Central memory CD4-positive, alpha-beta T cell (primary cell): ENCODE data around the gene TBCD.
A peak's percentile ranks its signal among the peaks of the same experiment; 100 is the strongest.

ENCODE experiments used
- DNase-seq: peaks from one replicate; pipeline ENCODE4 v3.0.0; 2022

Gene TBCD

DNA sequence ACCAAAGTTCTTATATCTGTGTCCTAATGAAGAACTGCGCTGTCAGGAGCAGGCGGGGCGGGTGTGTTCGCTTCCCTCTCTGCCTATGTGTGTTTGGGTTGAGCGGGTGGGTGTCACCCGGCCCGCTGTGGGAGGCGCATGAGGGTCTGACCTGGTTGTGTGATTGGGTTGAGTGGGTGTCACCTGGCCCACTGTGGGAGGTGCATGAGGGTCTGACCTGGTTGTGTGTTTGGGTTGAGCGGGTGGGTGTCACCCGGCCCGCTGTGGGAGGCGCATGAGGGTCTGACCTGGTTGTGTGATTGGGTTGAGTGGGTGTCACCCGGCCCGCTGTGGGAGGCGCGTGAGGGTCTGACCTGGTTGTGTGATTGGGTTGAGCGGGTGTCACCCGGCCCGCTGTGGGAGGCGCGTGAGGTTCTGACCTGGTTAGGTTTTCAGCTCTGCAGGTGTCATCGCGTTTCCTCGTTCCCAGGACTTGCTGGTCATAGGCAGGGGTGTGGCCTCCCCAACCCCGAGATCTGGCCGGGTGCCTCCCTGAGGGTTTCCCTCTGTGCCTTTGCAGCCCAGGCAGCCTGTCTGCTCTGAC, 157.5 kb downstream of the TBCD start:
- DNase-seq: peak; percentile 35

DNA sequence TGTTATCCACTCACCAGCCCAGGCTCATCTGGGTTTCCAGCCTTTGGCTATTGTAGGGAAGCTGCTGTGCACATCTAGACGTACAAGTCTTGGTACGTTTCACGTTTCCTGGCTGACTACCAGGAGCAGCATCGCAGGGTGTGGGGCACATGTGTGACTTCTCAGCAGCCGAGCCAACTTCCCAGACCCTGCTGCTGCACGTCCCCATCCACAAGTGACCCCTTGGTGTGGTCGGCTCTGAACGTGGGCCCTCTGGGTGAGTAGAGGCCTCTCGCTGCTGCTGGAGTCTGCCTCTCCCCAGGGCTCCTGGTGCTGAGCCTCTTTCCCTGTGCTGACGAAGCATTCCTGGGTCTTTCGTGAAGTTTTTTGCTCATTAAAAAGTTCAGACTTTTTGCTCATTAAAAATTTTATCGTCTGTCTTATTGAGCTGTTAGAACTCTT, 158.2 kb downstream of the TBCD start:
- no peak for DNase-seq

DNA sequence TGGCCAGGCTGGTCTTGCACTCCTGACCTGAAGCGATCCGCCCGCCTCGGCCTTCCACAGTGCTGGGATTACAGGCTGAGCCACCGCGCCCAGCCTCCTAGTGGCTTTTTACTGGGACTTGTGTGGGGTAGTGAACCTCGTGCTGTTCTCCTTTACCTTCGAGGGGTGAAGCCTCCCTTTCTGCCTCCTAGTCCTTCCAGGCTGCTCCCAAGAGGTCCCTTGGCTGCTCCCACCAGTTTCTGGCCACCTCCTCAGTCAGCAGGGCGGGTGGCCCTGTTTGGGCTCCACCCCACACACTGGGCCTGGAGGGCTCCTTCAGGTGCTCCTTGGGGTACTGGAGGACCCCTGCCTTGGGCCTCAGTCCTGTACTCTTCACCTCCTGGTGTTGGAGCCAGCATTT, 158.9 kb downstream of the TBCD start:
- no peak for DNase-seq

DNA sequence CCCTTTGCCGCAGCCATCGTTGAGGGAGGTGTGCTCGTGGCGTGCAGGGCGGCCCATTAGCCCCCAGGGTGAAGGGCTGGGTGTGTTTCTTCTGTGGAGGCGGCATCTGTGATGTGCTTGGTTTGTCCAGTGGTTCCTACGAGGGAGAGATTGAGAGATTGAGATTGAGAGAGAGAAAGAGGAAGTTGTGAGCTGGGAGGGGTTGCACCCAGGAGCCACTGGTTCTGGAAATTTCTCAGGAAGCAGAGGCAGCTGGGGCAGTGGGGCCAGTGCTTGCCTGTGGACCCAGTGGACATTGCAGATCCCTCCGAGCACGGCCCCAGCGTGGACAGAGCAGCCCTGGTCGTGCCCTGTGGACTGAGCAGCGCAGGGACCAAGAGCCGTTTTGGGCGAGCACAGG, 160.0 kb downstream of the TBCD start:
- DNase-seq: no peak

DNA sequence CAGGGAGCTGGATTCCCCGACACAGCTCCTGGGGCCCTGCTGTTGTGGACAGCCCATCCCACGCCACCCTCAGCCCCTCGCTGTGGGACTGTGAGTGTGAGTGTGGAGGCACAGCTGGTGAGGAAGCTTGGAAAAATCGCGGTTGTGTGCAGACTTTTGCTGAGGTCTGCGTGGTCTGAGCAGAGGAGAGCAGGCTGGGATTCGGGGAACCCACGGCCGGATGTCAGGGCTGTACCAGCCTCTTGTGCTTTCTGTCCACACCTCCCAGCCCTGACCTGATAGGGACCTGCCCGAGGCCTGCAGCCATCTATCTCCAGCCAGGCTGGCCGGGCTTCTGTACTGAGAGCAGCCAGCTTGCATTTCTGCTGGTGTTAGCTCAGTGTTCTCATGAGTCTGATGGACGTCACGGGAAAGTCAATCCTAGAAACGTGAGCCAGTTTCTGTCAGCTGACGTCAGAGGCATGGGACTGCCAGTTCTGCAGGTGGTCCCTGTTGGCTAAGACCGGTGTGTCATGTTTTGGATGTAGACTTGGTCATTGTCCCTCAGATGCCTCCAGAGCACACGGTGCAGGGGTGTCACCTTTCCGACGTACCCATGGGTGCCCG, 160.7 kb downstream of the TBCD start:
- DNase-seq: no peak

DNA sequence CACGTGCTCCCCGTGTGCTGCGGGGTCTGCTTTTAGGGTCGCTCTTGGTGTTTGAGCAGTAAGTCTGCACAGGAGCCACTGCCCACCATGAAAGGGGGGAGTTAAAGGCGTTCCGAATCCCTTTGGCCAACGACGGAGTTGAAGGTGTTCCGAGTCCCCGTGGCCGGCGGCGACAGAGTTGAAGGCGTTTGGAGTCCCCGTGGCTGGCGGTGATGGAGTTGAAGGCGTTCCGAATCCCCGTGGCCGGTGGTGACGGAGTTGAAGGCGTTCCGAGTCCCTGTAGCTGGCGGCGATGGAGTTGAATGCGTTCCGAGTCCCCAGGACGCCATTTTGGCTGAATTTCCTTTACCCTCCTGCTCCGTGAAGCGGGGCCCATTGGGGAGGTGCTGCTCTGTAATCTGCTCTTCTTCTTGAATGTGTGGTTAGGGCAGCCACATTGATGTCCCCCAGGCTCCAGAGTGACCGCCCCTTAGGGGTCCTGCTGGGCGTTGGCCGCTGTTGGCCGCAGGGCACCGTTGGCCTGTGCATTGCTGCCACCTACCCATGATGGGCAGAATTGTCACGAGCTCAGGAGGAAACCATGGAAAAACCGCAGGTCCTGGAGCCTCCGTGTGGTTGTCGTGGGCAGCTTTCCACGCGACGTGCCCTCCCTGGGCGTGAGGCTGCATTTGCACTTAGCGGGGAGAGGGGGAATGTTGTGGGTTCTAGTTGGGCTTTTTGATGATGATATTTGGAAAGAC, 161.6 kb downstream of the TBCD start:
- no peak for DNase-seq

DNA sequence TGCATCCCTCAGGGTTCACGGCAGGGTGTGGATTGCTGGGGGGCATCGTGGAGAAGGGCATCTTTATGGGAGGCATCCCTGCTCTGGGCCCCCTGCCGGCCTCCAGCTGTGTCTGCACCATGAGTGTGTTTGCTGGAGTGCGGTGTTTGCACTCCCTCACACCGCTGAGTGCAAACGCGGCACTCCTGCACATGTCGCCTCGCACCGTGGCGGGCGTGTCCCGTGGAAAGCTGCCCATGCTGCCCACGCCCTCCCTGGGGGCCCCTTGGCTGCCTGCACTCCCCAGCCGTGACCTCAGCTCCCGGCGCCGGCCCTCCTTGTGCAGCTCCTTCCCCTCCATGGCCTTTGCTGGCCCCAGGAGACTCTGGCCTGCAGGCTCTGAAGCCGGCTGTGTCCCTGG, 162.5 kb downstream of the TBCD start:
- no peak for DNase-seq

DNA sequence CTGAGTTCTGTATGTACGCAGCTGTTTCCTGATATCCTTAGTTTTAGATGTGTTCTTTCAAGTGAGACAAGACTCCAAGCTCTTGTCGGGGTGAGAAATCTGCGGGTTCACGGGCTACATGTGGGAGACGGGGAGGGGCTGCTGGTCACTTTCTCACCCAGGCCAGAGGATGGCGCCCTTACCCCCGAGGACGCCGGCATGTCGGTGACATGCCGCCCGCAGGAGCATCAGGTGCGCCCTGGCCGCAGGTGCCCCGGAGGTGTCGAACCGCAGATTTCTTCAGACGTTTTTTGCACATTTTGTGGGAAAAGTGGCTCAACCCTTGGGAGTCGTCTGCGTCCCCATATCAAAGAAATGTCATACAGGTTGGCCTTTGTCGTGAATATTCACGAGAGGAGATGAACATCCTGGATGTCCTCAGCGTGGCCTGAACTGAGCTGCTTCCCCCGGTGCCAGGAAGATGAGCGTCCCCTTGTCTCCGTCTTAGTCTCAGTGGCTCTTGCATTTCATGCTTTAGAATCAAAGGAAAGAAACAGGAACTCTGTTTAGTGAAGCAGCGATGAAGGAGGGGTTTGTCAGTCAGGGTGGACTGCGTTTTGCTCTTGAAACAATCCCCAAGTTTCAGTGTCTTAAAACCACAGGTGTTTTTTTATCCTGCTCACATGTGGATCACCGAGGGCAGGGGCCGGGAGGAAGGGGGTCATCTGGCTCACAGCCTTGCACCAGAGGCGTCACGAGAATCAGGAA, 163.3 kb downstream of the TBCD start:
- DNase-seq: no peak

DNA sequence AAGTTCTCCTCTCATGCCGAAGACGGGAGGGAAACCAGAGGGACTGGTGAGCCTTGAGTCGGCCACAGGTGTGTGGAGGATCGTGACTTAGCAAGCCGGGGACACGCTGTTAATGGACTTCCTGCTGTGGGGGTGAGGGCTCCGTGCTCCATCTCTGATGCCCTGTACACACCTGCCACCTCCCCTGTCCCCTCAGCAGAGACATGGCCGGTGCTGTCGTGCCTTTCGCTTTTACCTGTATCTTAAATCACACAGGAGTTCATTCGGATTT, 163.8 kb downstream of the TBCD start:
- no peak for DNase-seq

DNA sequence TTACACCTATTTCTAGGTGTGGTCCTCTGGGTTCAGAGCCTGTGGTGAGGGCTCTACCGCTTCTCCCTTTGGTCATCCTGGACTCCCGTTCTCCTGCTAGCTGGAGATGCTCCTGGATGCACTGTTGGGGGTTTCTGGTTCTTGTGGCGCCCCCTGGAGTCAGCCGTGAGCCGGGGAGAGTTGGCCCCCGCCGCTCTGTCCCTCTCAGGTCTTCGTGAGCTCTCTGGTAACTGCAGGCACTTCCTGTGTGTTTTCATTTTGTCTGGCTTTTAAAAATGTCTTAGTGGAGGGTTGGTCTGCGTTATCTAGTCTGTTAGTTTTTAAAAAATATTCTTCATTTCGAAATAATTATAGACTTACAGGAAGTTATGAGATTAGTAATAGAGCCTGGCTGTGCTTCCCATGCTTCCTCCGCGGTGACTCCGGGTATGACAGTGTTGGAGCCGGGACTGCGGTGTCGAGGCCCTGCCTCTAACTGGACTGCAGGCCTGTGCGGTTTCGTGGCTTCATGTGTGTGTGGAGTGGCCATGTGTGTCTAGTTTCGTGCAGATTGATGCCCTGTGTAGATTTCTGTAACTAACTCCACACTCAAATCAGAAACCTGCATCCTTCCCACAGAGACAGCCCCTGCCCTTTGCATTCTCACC, 166.0 kb downstream of the TBCD start:
- peak; percentile 14 for DNase-seq

DNA sequence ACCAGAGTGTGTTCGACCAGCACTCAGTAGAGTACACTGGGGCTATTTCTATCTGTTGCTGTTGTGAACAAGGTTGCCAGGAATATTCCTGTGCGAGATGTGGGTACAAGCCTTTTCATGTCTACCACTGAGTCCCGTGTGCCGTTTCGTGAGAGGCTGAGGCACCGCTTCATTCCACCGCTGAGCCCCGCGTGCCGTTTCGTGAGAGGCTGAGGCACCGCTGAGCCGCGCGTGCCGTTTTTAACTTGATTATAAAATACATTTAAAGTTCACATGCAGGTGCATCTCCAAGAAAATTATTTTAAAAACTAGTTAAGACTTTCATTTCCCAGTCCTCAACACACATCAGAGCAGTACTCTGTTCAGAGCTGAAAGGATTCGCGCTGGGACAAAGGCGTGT, 166.6 kb downstream of the TBCD start:
- no peak for DNase-seq

DNA sequence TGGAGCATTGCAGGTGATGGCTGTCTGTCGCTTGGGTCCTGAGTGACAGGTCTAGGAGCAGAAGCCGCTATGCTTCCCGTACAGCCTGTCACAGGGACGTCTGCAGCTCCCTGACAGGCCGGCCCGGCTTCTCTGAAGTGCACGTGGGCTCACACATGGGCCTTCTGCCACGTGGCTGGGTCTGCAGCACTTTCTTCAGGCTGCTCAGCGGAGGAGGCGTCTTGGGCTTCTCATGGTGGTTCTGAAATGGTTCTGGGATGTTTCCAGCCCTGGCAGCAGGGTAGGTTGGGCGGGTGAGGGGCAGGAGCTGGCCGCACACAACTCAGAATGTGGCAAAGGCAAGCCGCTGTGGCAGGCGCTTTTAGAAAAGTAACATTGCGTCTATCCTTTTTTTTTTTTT, 168.3 kb downstream of the TBCD start:
- no peak for DNase-seq

DNA sequence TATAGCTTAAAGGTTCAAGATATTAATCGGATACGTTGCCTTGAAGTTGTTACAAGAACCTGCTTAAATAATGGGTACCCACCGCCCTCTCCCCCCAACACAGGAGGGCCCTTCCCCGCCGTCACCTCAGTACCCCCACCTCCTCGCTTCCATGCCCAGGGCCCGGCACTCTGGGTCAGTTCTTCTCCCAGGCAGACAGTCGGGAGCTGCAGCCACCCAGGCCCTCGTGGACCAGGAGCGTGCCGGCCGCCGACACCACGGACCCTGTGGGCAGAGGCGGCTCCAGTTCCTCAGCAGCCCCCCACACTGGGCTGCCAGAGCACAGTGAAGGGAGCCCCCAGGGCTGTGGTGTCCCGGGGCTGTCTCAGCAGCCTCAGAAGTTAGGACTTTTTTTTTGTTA, 168.8 kb downstream of the TBCD start:
- no peak for DNase-seq

DNA sequence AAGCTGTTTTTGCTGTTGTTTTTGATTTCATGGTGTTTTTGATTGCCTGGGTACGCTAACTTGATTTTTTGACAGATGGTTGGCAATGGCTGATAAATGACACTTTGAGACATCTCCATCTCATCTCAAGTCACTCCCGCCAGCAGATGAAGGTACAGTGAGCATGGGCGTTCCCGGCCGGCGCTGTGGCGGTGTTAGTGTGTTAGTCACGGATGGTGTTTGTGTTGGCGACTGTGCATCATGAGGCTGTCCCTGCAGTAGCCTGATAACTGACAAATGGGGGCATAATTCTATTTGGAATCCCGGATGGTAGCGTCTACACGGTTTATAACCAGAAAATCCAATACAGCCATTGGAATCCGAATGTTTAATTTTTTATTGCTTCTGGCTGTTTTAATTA, 169.6 kb downstream of the TBCD start:
- no peak for DNase-seq

DNA sequence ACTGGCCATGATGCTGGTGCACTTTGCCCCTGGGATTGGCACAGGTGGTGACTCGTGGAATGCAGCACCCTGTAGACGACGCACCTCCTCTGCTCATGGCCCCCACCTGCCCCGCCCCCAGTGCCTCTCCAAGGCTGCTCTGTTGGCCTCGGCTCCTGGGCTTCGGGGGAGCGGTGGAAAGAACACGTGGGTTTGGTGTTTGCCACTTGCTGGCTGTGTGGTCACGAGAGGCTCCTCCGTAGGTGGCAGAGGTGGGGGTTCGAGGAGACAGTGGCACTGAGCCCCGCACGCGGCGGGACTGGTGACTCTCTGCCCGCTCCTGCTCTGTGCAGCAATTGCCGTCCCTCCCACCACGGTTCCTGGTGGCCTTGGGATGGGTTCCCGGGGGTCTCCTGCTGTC, 170.8 kb downstream of the TBCD start:
- DNase-seq: no peak

DNA sequence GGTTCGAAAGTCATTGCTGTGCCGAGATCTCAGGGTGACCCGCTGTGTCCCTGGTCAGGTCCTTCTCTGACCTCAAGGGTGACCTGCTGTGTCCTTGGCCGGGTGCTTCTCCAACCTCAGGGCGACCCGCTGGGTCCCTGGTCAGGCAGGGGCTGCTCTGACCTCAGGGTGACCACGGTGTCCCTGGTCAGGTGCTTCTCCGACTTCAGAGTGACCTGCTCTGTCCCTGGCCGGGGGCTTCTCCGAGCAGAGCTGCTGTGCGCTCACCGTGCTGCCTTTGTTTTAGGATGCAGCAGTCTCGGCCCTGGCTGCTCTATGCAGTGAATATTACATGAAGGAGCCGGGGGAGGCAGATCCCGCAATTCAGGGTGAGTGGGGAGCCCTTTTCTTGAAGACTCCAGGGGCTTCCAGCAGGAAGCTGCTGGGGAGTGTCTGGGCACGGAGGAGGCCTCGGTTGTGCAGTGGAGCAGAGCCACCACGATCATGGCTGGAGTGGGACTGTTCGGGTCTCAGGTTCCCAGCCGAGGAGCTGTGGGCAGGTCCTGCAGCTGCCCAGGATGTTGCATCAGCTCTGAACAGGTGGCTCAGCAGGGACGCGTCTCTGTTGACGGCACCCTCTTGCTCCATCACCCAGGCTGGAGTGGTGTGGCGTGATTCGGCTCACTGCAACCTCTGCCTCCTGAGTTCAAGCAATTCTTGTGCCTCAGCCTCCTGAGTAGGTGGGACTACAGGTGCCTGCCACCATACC, 171.7 kb downstream of the TBCD start:
- DNase-seq: no peak

DNA sequence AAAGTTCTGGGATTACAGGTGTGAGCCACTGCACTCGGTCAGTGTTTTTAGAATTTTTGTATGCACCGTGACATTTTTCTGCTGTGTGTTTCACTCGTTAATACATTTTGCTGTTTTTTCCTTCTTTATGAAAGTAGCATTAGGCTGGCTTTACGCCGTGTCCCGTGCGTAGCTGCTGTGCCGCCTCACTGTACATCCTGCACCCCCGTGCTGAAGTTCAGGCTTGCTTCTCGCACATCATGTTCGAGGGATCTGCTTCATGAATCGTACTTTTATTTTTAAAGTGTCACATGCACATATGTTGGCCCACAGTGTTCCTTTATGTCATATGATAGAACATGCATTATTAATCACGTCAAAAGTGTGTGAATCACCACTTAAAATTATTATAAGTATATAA, 172.3 kb downstream of the TBCD start:
- DNase-seq: no peak

DNA sequence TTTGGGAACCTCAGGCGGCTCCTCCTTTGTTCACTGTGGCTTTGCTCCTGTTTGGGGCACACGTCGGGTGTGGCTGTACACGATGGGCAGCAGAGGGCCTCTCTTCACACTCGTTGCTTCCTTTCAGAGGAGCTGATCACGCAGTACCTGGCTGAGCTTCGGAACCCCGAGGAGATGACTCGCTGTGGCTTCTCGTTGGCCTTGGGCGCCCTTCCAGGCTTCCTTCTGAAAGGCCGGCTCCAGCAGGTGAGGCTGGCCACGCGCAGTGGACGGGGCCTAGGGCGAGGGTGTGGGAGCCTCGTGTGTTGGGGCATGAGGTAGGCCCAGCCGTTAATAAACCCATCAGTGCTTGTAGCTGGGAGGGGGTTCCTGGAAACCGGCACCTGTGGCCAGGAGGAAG, 172.9 kb downstream of the TBCD start:
- no peak for DNase-seq

DNA sequence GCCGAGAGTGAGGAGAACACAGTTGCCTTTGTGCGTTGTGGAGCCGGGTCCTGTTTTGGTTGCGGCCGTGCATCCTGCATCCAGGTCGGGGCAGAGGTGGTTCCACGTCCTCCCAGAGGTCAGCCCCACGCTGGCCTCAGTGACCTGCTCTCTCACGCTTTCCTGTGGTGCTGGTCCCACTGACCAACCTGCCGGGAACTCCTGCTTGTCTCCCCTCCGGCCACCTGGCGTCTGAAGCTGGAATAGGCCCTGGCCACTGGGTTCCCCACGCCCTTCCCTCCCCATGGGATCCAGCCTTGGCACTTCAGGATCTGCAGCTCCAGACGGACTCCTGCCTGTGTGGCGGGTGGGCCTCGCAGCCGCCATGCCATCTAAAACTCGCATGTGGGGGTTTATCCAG, 173.5 kb downstream of the TBCD start:
- DNase-seq: no peak

DNA sequence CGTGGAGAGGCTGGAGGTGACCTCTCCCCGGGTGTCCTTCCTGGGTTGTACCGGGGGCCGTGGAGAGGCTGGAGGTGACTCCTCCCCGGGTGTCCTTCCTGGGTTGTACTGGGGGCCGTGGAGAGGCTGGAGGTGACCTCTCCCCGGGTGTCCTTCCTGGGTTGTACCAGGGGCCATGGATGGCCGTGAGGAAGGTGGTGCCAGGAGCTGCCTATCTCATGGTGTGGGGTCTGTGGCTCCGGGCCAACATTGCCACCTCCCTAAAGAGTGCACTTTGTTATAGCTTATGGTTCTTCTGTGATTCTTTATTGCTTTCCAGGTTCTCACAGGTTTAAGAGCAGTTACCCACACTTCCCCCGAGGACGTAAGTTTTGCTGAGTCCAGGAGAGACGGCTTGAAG, 174.2 kb downstream of the TBCD start:
- no peak for DNase-seq

DNA sequence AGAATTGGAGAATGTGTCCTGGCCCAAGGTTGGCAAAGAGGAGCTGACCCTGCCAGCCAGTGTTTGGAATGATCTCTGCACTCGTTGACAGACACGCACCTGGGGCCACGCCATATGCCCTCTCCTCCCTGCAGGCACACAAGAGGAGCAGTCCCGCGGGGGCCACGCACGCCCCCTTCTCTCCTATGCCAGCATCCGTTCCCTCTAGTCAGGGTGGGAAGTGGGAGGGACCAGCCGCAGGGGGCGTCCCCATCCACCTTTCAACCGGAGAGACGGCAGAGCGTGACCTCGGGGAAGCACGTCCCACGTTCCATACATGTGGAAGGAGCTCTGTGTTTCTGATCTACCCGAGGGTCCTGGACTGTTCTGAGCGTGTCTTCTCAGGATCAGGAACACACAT, 174.9 kb downstream of the TBCD start:
- DNase-seq: no peak

DNA sequence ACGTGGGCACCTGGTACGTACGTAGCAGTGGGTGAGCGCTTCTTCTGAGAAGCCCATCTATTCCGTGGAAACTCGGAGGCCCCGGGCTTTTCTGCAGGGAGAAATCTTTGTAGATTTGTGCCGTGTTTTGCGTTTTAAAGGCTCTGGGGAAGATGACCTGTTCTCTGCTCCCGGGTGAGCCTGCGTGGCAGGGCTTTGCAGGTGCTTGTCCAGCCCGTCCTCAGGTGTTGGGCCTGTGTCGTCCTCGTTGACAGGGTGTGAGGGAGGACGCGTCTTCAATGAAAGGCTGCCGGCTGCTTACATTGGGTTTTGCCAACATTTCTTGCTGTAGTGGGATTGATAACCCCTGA, 175.4 kb downstream of the TBCD start:
- DNase-seq: no peak
